Nephron (organoid): ENCODE data around the gene TPM1.
A peak's percentile ranks its signal among the peaks of the same experiment; 100 is the strongest.

Experiments used
- H3K27ac Mint-ChIP-seq, 3 experiments: 2 replicates each; pipeline ENCODE4 v1.8.0; 2020; ENCODE audit warnings: mixed read lengths in 3 of 3, mild to moderate bottlenecking in 2 of 3, moderate library complexity in 1 of 3
- H3K27me3 Mint-ChIP-seq: 2 replicates; pipeline ENCODE4 v1.8.0; 2021; ENCODE audit warnings: low read depth, mild to moderate bottlenecking, moderate library complexity, mixed read lengths
- H3K36me3 Mint-ChIP-seq: 2 replicates; pipeline ENCODE4 v1.8.0; 2020; ENCODE audit warnings: low read depth, mixed read lengths
- H3K4me1 Mint-ChIP-seq: 2 replicates; pipeline ENCODE4 v1.8.0; 2020; ENCODE audit warnings: mixed read lengths
- H3K4me3 Mint-ChIP-seq, 3 experiments: 2 replicates each; pipeline ENCODE4 v1.8.0; 2020; ENCODE audit warnings: mild to moderate bottlenecking in 3 of 3, mixed read lengths in 3 of 3, moderate library complexity in 2 of 3
- H3K9me3 Mint-ChIP-seq: 2 replicates; pipeline ENCODE4 v1.8.0; 2020; ENCODE audit warnings: mixed read lengths
- CTCF ChIP-seq, 3 experiments: fragments of 200-600 bp; sonication (generic); IDR thresholded peaks; one replicate each; pipeline ENCODE4 v1.5.0; 2021; ENCODE audit warnings: antibody characterized with exemption in 3 of 3; ENCODE audit not compliant: unreplicated experiment in 3 of 3

The TPM1 gene

GRCh38 chr15:63054985-63055384, 12.4 kb downstream of the TPM1 start:
- TF ChIP-seq CTCF (IDR thresholded peaks at IDR 0.05; ENCODE audit: unreplicated experiment in 3 of 3): no peak
- peaks cover 77% of the 10 kb centered on the region for H3K4me1 Mint-ChIP-seq
- H3K9me3 Mint-ChIP-seq: no peaks in the 10 kb centered on the region
- peak overlapping the region in 2 of 3 experiments; percentile 22 to 54 for H3K4me3 Mint-ChIP-seq
- peaks cover 61% of the 10 kb centered on the region for H3K36me3 Mint-ChIP-seq
- peak overlapping the region; percentile 71 to 87 (median 71) for H3K27ac Mint-ChIP-seq
- H3K27me3 Mint-ChIP-seq: no peaks in the 10 kb centered on the region

GRCh38 chr15:63056829-63057228, 14.3 kb downstream of the TPM1 start:
- Mint-ChIP-seq H3K4me1 (peaks cover 75% of the 10 kb centered on the region), H3K36me3 (peaks cover 72% of the 10 kb centered on the region), H3K27ac (peak overlapping the region in 2 of 3 experiments; percentile 87), H3K27me3 (no peaks in the 10 kb centered on the region), H3K4me3 (peak overlapping the region in 1 of 3 experiments; percentile 43), H3K9me3 (no peaks in the 10 kb centered on the region)
- TF ChIP-seq CTCF (IDR thresholded peaks at IDR 0.05; ENCODE audit: unreplicated experiment in 3 of 3): no peak

GRCh38 chr15:63057468-63058345, 15.2 kb downstream of the TPM1 start:
- peak overlapping the region in 1 of 3 experiments; percentile 87 for H3K27ac Mint-ChIP-seq
- H3K4me3 Mint-ChIP-seq: no peak overlapping the region
- TF ChIP-seq CTCF (IDR thresholded peaks at IDR 0.05; ENCODE audit: unreplicated experiment in 3 of 3): no peak
- no peaks in the 10 kb centered on the region for H3K9me3 Mint-ChIP-seq
- H3K36me3 Mint-ChIP-seq: peaks cover 78% of the 10 kb centered on the region
- peaks cover 75% of the 10 kb centered on the region for H3K4me1 Mint-ChIP-seq
- no peaks in the 10 kb centered on the region for H3K27me3 Mint-ChIP-seq

- Mint-ChIP-seq H3K27ac (no peak overlapping the region), H3K4me1 (peaks cover 70% of the 10 kb centered on the region), H3K4me3 (no peak overlapping the region), H3K36me3 (peaks cover 85% of the 10 kb centered on the region), H3K9me3 (no peaks in the 10 kb centered on the region), H3K27me3 (no peaks in the 10 kb centered on the region)
- TF ChIP-seq CTCF (IDR thresholded peaks at IDR 0.05; ENCODE audit: unreplicated experiment in 3 of 3): no peak
These were observed 16.5 kb downstream of the TPM1 start for GRCh38 chr15:63059075-63059474.

- Mint-ChIP-seq H3K4me3 (no peak overlapping the region), H3K4me1 (peaks cover 65% of the 10 kb centered on the region), H3K9me3 (no peaks in the 10 kb centered on the region), H3K27ac (no peak overlapping the region), H3K27me3 (no peaks in the 10 kb centered on the region), H3K36me3 (peaks cover 82% of the 10 kb centered on the region)
- TF ChIP-seq CTCF (IDR thresholded peaks at IDR 0.05; ENCODE audit: unreplicated experiment in 3 of 3): no peak
These were observed 17.1 kb downstream of the TPM1 start for GRCh38 chr15:63059573-63060216.
